NCI-H69 (cell line): ENCODE data around the gene SREK1IP1.

ENCODE experiments used
- DNase-seq: peaks from one replicate; lab custom pipeline; 2025; lab: John Stamatoyannopoulos, UW

SREK1IP1 gene

GRCh38 chr5:64768358-64769312 lies at the start of gene SREK1IP1, which contains the start of gene CWC27:
SREK1IP1 (minus strand) TSS chr5:64768691; CDS start chr5:64768517, 174 bp downstream.
CWC27 (plus strand) TSS chr5:64768930; CDS start chr5:64769147, 217 bp downstream.
- DNase-seq, result peak; percentile 97

DNA sequence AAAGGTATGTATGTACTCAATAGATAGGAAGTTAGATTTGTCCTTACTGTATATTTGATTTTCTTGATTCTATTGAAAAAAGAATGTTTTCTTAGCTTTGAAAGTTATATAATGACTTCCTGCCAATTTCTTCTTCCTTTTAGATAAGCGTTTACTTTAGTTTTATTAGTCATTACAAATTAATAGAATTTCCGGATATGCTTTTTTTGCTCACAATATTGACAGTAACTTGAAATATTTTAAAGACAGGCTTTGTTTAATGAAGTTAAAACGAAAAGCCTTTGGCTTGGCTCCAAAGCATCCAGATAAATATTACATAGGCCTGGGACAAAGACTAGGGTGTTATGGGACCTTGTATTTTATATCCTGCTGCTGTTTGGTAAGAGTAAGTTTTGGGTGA lies 49.8 kb upstream of the SREK1IP1 start:
- no peak for DNase-seq

GRCh38 chr5:64814073-64814472 lies 45.6 kb upstream of the SREK1IP1 start:
- DNase-seq, result no peak

DNA sequence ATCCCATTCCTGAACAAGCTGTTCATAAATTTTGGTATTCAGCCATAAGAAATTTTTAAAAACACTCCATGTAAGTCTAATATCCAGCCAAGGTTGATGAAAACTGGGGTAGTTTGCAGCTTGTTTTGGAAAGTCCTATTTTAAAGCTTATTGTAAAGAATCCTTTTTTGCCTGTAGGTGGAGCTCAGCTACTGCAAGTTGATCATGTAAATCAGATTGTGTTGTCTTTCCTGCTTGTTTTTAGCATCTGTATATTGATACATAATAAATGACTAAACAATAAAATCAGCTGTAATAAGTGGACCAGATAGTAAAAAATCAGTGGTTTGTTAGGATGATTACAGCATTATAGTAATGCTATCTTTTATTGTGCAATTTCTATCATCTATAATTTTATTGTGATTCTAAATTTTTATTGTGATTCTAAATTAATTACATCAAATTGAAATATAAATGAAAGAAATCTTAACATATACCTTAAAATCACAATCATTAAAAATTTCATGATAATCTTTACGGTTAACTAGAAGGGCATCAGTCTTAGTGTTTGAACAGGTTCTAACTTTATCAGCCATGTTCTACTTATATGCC lies 42.7 kb upstream of the SREK1IP1 start:
- DNase-seq, result peak; percentile 81

DNA sequence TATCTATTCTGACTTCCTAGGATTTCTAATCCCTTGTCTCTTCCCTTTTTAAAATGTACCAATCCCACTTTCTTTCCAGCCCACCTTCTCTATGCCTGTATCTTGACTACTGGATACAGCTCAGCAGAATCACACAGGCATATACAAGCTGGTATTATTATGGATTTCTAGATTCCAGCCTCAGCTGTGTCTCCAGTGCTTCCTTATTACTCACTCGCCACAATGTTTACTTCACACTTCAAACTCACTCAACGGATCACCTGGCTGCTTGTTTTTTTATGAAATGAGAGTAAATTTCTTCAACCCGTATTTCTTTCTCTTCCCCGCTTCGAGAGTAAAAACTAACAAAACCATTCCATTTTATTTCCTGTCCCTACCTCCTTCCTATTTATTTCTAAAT lies 39.0 kb upstream of the SREK1IP1 start:
- DNase-seq, result no peak

DNA sequence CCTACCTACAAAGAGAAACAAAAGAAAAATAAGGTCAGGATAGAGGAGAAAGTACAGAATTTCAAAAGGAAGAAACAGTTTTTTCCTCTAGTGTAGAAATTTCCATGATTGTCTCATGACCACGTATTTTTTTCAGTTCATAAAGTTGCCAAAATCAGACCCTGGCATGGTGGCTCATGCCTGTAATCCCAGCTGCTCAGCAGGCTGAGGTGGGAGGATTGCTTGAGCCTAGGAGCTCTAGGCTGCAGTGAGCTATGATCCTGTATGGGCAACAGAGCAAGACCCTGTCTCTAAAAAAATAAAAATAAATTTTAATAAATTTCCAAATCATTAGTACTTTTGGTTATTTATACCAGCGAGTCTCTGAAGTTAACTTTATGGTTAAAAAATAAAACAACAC lies 38.0 kb upstream of the SREK1IP1 start:
- no peak for DNase-seq

DNA sequence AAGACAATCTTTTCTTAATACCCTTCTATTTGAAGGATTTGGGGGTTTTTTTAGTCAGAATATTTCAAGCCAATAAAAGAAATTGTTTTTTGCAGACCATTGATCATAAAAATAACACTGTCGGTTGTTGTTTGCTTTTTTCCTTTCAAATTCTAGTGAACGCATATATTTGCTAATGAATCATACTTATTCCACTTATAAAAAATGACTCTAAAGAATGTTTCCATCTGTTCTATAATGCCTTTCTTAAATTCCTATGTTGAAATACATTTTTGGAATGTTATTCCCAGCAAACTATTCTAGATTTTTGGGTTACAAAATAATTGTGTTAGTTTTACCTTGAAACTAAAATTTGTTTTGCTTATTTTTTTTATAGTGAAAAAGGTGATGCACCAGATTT lies 32.4 kb upstream of the SREK1IP1 start:
- no peak for DNase-seq

DNA sequence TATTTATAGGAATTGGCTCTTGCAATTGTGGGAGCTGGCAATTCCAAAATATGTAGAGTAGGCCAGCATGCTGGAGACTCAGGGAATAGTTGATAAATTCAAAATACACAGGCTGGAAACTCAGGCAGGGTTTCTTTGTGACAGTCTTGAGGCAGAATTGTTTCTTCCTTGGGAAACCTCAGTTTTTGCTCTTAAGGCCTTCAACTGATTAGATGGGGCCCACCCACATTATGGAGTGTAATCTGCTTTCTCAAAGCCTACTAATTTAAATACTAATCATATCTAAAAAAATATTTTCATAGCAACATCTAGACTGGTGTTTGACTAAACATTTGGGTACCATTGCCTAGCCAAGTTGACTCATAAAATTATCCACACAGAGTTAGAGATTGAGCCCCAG lies 27.8 kb upstream of the SREK1IP1 start:
- DNase-seq, result no peak

DNA sequence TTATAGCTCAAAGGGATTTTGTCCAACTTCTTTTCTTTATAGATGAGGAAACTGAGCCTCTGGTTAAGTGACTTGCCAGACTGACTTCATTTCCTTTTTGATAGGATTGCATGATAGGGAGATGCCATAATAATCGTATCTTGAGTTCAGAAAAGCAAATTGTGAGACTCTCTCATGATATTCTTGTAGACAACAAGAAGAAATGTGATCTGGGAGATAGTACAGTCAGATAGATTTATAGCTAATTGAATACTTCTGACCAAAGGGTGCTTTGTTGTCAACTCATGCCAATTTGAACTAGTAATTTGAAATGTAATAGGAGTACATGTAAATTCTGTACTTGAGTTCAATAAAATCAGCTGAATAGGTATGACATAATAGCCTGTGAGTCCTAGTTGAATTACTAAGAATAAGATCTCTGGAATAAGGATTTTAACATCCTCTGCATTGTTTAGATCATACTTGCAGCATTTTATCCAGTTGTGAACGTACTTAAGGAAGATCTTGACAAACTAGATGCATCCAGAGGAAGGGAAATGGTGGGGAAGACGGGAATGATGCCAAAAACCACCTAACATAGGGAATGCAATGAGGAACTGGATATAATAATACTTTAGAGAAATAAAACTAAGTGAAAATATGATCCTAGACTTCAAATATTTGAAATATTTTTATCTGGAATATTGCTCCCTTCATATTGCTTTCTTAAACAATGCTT lies 25.7 kb upstream of the SREK1IP1 start:
- no peak for DNase-seq

- DNase-seq, result no peak
Measured at GRCh38 chr5:64792469-64792868, 24.0 kb upstream of the SREK1IP1 start.

DNA sequence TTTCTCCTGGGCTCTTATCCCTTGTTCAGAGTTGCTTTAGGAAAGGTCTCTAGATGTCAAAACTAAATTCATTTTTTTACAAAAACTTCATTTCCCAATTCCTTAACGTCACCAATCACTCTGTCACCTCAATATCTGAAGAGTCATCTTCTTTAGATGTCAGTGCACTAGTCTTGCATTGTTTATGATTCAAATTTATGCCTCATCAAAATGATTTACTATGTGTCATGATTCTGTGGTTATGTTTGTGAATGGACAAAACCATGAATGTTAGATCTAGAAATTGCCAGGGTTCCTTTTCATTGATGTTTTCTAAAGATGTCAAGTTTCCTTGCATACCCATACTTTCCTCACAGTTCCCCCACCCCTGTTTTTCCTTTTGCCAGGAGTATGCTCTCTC lies 21.7 kb upstream of the SREK1IP1 start:
- no peak for DNase-seq

GRCh38 chr5:64789457-64789856 lies 21.0 kb upstream of the SREK1IP1 start:
- DNase-seq, result no peak

- no peak for DNase-seq
Measured at GRCh38 chr5:64788156-64788555, 19.7 kb upstream of the SREK1IP1 start.

DNA sequence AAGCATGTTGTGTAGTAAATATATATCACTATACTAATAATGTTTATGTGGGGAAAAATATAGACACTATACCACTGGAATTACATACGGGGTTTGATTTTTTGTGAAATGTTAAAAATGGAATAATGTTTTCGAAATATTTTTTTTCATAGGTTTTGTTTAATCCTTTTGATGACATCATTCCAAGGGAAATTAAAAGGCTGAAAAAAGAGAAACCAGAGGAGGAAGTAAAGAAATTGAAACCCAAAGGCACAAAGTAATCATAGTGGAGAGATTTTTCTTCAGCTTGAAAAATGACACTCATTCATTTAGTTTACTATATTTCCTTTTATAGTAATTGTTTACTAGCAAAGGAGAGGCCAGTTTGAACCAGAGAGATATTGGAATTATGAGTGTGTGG lies 17.9 kb upstream of the SREK1IP1 start:
- DNase-seq, result no peak

DNA sequence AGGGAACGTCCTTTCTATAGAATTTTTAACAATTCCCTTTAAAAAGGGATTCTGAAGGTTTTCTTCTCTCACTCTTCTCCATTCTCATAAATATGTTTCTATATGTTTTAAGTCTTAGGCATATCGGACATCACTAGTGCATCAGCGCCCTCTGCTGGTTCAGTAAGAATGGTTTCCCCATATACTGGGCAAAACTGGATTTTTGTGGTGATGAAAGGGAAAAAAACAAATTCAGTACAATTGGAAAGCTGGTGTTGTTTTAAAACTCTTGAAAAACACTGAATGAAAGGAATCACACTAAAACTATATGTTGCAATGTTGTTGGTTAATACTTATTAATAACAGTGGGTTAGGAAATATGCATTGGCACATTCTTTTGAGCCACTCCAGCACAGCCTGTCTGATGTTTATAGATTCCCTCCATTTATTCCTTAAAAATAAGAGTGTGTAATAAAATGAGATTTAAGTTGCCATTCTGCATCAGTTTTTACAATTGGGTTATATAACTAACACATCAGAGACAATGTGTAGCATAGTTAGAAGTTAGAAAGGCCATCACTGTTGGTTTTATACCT lies 16.0 kb upstream of the SREK1IP1 start:
- DNase-seq, result peak; percentile 86

GRCh38 chr5:64775291-64775690 lies 6.8 kb upstream of the SREK1IP1 start:
- DNase-seq, result no peak

DNA sequence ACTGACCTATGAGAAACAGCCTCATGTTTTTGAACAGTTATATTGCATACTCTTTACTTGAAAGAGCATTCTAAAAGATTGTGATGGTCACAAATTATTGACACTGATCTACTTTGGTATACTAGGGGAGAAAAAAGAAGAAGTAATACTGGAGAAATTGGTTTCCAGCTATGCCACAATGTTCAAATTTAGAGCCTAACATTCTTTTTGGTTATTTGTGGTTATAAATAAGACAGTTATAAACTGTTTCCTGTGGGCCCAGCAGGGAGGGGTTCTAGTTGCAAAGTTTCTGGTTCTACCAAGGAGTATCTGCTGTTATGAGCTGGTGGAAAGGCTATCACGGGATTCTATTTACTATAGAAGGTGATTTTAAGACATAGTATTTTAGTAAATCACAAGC lies 5.0 kb upstream of the SREK1IP1 start:
- DNase-seq, result no peak

DNA sequence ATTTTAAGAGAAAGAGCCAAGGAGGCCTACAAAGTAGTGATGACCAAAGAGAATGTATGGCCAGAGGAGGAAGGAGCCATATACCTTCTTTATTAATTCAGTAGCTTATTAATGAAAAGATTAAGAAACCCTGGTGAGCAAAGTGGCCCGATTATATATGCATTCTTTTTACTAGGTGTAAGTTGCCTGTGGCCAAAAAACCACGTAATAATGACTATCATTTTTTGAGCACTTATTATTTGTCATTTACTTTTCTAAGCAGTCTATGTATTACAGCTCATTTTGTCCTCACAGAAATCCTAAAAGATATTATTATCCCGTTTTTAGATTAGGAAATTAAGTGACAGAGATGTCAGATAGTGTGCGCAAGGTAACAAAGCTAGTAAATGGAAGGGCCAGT lies 3.2 kb upstream of the SREK1IP1 start:
- no peak for DNase-seq

DNA sequence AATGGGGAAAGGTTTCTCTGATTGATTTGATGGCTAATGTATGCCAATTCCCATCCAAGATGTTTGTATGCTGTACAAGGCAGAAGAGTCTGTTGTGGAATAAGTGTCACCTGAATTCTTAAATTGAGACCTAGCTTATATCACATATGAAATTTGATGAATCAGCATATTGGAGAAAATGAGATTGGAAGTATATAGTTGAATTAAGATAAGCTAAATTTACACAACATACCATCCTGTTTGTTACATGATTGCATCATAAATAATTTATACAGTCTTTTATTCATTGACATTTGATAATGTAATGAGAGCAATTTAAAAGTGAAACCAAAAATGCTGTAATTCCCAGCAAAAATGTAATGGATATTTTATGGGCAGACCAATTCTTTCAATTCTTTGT lies 1.4 kb upstream of the SREK1IP1 start:
- no peak for DNase-seq

GRCh38 chr5:64767959-64768357 lies 533 bp downstream of the SREK1IP1 start:
- peak; percentile 65 for DNase-seq

GRCh38 chr5:64766941-64767340 lies 1.6 kb downstream of the SREK1IP1 start:
- DNase-seq, result no peak

DNA sequence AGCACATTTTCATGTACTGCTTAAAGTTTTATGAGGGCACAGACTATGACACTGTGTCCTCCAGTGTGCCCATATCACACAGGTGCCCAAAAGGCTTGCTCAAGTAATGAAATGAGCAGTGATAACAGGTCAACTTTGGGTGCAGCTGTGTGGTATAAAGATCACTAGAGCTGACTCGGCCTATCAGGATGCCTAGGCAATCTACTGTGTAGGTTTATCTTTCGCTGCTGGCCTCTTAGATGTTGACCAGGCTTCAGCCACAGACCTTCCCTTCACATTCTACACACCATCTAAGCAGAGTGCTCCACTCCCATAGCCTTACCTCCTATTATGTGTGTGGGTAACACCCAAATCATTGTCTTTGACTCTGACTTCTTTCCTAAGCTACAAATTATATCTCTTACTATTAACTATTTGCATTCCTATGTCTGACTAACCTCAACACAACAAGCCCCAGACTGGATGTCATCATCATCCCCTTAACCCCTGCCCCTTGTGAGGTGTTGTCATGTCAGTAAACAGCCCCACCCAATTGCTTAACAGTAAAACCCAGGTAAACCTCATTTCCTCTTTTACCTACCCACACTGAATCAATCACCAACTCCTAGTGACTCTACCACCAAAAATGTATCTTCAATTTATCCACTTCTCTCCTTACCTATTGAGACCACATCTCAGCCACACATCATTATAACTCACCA lies 2.5 kb downstream of the SREK1IP1 start:
- DNase-seq, result peak; percentile 8
